Activated B cell treated with CpG ODN at 0.5 μM for 24 hours (primary cell): ENCODE data around the gene MYDGF. TPM values are rescaled to one million over a fixed set of nuclear protein-coding genes. Genes with fewer than 3 reads are reported as not detected.
"Not testable (repeated sequence)": the region's sequence is repeated elsewhere in the genome, so short reads cannot be mapped to it uniquely, and the experiment has no call there.

Experiments
- ATAC-seq: fragments of 200-7000 bp; cut with Tn5 transposase; one replicate; pipeline ENCODE4 v1.10.0; 2021; ENCODE audit warnings: low read depth, mild to moderate bottlenecking, moderate library complexity
- CTCF ChIA-PET: fragments of 350-600 bp; sonication (Branson Sonifier 250); formaldehyde crosslinking; loops from one replicate; lab custom pipeline; 2021; ENCODE audit warnings: antibody characterized with exemption; lab: Charles Lee
- POLR2A ChIA-PET: fragments of 350-600 bp; sonication (Branson Sonifier 250); formaldehyde crosslinking; loops from one replicate; lab custom pipeline; 2021; ENCODE audit warnings: antibody characterized with exemption; lab: Charles Lee
- DNase-seq: peaks from one replicate; pipeline ENCODE4 v3.0.0; 2022
- H3K27ac Mint-ChIP-seq: one replicate; pipeline ENCODE4 v1.8.0; 2020; ENCODE audit warnings: mixed read lengths
- H3K27me3 Mint-ChIP-seq: one replicate; pipeline ENCODE4 v1.8.0; 2021; ENCODE audit warnings: mixed read lengths
- H3K36me3 Mint-ChIP-seq: one replicate; pipeline ENCODE4 v1.8.0; 2021; ENCODE audit warnings: low read depth, mixed read lengths
- H3K4me1 Mint-ChIP-seq: one replicate; pipeline ENCODE4 v1.8.0; 2021; ENCODE audit warnings: mixed read lengths
- H3K4me3 Mint-ChIP-seq: one replicate; pipeline ENCODE4 v1.8.0; 2020; ENCODE audit warnings: mild to moderate bottlenecking, mixed read lengths
- H3K9me3 Mint-ChIP-seq: one replicate; pipeline ENCODE4 v1.8.0; 2020; ENCODE audit warnings: mixed read lengths
- CTCF ChIP-seq: fragments of 200-600 bp; IDR thresholded peaks from one replicate; pipeline ENCODE4 v1.8.0; 2022; ENCODE audit warnings: antibody characterized with exemption, mild to moderate bottlenecking
- intact Hi-C: fragments of 100-400 bp; cut with micrococcal nuclease; formaldehyde crosslinking; loops from one replicate; pipeline ENCODE4 v1.15.1; 2024
- total RNA-seq: library from RNA; stranded (reverse); gene quantifications from 2 replicates; pipeline ENCODE4 v1.2.3, GENCODE V29; 2022

MYDGF gene
- total RNA-seq, 1 donor from 2014 or later = 30.9 TPM

- ChIA-PET POLR2A (interaction anchor here (0.9 kb wide), 1 partner anchor 56 kb away, joined by 5 read pairs; no protein-coding TSS in a partner anchor), CTCF (no interaction called here)
- no peaks in the 10 kb centered on the region for H3K27me3 Mint-ChIP-seq
- no peak for DNase-seq
- no peak for TF ChIP-seq CTCF
- no peak for ATAC-seq
- H3K27ac Mint-ChIP-seq = no peak overlapping the region
- peaks cover 6% of the 10 kb centered on the region for H3K4me1 Mint-ChIP-seq
- no peaks in the 10 kb centered on the region for H3K9me3 Mint-ChIP-seq
- no peak overlapping the region for H3K4me3 Mint-ChIP-seq
- peaks cover 85% of the 10 kb centered on the region for H3K36me3 Mint-ChIP-seq
- intact Hi-C loops = no loop called here
These were observed 45.5 kb upstream of the MYDGF start for GRCh38 chr19:4715529-4716221.

DNA sequence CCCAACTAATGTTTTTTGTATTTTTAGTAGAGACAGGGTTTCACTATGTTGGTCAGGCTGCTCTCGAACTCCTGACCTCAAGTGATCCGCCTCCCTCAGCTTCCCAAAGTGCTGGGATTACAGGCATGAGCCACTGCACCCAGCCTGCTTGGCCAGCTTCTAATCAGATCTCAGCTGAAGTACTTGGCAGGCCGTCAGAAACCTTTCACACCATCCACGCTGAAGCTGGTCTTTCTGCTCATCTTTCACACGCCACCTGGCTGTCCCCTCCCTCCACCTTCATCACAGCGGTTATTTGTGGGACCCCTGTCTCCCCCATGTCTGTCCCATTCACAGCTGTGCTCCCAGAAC, 45.0 kb upstream of the MYDGF start:
- intact Hi-C loops, H3K9me3 Mint-ChIP-seq, H3K27ac Mint-ChIP-seq, ATAC-seq, CTCF ChIA-PET, H3K4me3 Mint-ChIP-seq, H3K27me3 Mint-ChIP-seq, H3K4me1 Mint-ChIP-seq, DNase-seq: not testable (repeated sequence)
- POLR2A ChIA-PET = interaction anchor here (0.9 kb wide), 1 partner anchor 55 kb away, joined by 5 read pairs; no protein-coding TSS in a partner anchor
- H3K36me3 Mint-ChIP-seq = peaks cover 83% of the 10 kb centered on the region

GRCh38 chr19:4714016-4714415, 43.9 kb upstream of the MYDGF start:
- ATAC-seq (no peak), DNase-seq (no peak)
- no peak overlapping the region for H3K4me3 Mint-ChIP-seq
- no peak overlapping the region for H3K27ac Mint-ChIP-seq
- no peaks in the 10 kb centered on the region for H3K9me3 Mint-ChIP-seq
- no peak for TF ChIP-seq CTCF
- no peaks in the 10 kb centered on the region for H3K4me1 Mint-ChIP-seq
- ChIA-PET CTCF (no interaction called here), POLR2A (no interaction called here)
- H3K27me3 Mint-ChIP-seq = no peaks in the 10 kb centered on the region
- peaks cover 88% of the 10 kb centered on the region for H3K36me3 Mint-ChIP-seq
- intact Hi-C loops = no loop called here

DNA sequence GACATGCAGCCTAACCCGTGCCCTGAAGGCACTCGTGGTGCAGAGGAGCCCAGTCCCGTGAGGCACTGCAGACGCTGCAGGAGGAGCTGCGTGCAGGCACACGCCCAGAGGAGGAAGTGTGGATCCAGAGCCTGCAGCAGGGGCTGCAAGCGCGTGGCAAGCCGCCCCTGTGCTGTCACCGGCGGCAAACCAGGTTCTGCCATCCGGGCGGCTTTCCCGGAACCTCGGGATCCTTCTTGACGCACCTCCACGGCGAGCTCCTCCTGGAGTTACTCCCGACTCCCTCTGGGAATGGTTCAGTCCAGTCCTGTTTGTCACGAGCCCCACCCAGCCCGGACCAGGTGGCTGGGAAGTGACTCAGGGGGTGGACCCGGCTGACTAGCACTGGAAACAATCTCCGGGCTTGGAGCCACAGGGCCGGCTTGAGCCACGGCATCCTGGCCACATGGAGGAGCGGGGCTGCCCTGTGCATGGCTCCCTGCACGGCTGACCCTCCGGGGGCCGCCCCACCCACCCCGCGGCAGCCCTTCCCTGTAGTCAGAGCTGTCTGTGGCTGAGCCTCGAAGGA, 43.3 kb upstream of the MYDGF start:
- Mint-ChIP-seq H3K4me1 (no peaks in the 10 kb centered on the region), H3K27me3 (no peaks in the 10 kb centered on the region), H3K36me3 (peaks cover 84% of the 10 kb centered on the region), H3K4me3 (no peak overlapping the region), H3K9me3 (no peaks in the 10 kb centered on the region), H3K27ac (no peak overlapping the region)
- no peak for DNase-seq
- POLR2A ChIA-PET = no interaction called here
- CTCF ChIA-PET = no interaction called here
- no peak for ATAC-seq
- intact Hi-C loops = no loop called here
- no peak for TF ChIP-seq CTCF

DNA sequence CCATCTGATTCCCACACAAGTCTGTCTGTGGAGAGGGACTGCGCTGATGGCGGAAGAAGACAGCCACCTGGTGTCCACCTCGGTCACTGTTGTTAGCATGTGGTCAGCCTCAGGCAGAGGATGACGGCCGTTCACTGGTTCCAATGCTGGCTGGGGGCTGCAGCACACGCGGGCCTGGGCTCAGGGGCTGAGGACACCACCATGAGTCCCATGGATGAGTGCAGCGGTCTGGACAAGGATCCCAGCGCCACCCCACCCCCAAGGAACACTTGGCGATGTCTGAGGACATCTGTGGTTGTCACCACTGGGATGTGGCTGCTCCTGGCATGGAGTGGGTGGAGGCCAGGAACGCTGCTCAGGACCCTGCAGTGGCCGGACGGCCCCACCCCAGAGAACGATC, 42.6 kb upstream of the MYDGF start:
- Mint-ChIP-seq H3K36me3 (peaks cover 83% of the 10 kb centered on the region), H3K27ac (no peak overlapping the region), H3K27me3 (no peaks in the 10 kb centered on the region), H3K4me3 (no peak overlapping the region), H3K9me3 (no peaks in the 10 kb centered on the region), H3K4me1 (no peaks in the 10 kb centered on the region)
- DNase-seq (no peak), ATAC-seq (no peak)
- ChIA-PET POLR2A (no interaction called here), CTCF (no interaction called here)
- intact Hi-C loops = no loop called here
- TF ChIP-seq CTCF = no peak
